Neural cell (in vitro differentiated cells): ENCODE results near the gene DISP1. TPM values are rescaled to one million over a fixed set of nuclear protein-coding genes. Genes with fewer than 3 reads are reported as not detected.

Source experiments
- H2AFZ ChIP-seq: fragments of 200-600, 300-800 bp; sonication (generic), shearing (Covaris generic); 2 replicates; pipeline ENCODE4 v1.6.0; 2014; ENCODE audit warnings: low read depth, mild to moderate bottlenecking, antibody characterized with exemption, low read length, moderate library complexity
- H3F3A ChIP-seq: fragments of 200-600 bp; shearing (Covaris generic); 2 replicates; pipeline ENCODE4 v1.6.1; 2016; ENCODE audit warnings: mild to moderate bottlenecking, moderate library complexity, mixed read lengths, antibody characterized with exemption, low read length; ENCODE audit not compliant: insufficient read depth, poor library complexity, severe bottlenecking
- H3K27ac ChIP-seq: fragments of 200-600, 300-800 bp; sonication (generic), shearing (Covaris generic); 2 replicates; pipeline ENCODE4 v1.5.1; 2014; ENCODE audit warnings: mild to moderate bottlenecking, low read length, moderate library complexity
- H3K27me3 ChIP-seq: fragments of 300-800, 200-600 bp; sonication (generic), shearing (Covaris generic); 2 replicates; pipeline ENCODE4 v1.6.0; 2014; ENCODE audit warnings: mild to moderate bottlenecking, low read depth, low read length, moderate library complexity; ENCODE audit not compliant: insufficient read depth
- H3K36me3 ChIP-seq: fragments of 300-800, 200-600 bp; sonication (generic), shearing (Covaris generic); 2 replicates; pipeline ENCODE4 v1.5.1; 2014; ENCODE audit warnings: mild to moderate bottlenecking, antibody characterized with exemption, low read length, moderate library complexity; ENCODE audit not compliant: insufficient read depth
- H3K4me2 ChIP-seq: fragments of 300-800, 200-600 bp; sonication (generic), shearing (Covaris generic); 2 replicates; pipeline ENCODE4 v1.6.0; 2014; ENCODE audit warnings: mild to moderate bottlenecking, low read length
- H3K4me3 ChIP-seq: fragments of 300-800, 200-600 bp; sonication (generic), shearing (Covaris generic); 2 replicates; pipeline ENCODE4 v1.5.1; 2014; ENCODE audit warnings: mild to moderate bottlenecking, low read length, moderate library complexity
- H3K79me2 ChIP-seq: fragments of 200-600 bp; shearing (Covaris generic); replicated peaks from 2 replicates; pipeline ENCODE4 v1.6.0; 2014; ENCODE audit warnings: mild to moderate bottlenecking, low read length, moderate library complexity; ENCODE audit not compliant: insufficient read depth
- H3K9ac ChIP-seq: fragments of 300-800, 200-600 bp; sonication (generic), shearing (Covaris generic); 2 replicates; pipeline ENCODE4 v1.6.1; 2016; ENCODE audit warnings: mild to moderate bottlenecking, low read length, mixed read lengths
- H3K9me2 ChIP-seq: fragments of 200-600 bp; shearing (Covaris generic); 2 replicates; pipeline ENCODE4 v1.6.1; 2016; ENCODE audit warnings: mild to moderate bottlenecking, low read length, mixed read lengths; ENCODE audit not compliant: insufficient read depth
- H3K9me3 ChIP-seq: fragments of 200-600, 300-800 bp; sonication (generic), shearing (Covaris generic); 2 replicates; pipeline ENCODE4 v1.6.1; 2016; ENCODE audit warnings: mild to moderate bottlenecking, mixed run types, low read length, moderate library complexity, mixed read lengths
- H4K20me1 ChIP-seq: fragments of 200-600 bp; shearing (Covaris generic); 2 replicates; pipeline ENCODE4 v1.6.1; 2016; ENCODE audit warnings: mild to moderate bottlenecking, mixed run types; ENCODE audit not compliant: insufficient read depth
- EP300 ChIP-seq: fragments of 450-650 bp; conservative IDR thresholded peaks from 2 replicates; pipeline ENCODE4 v1.6.1; 2014; ENCODE audit warnings: antibody characterized with exemption, mild to moderate bottlenecking, moderate library complexity; ENCODE audit not compliant: poor library complexity, severe bottlenecking
- EZH2 ChIP-seq: fragments of 200-600, 300-800 bp; shearing (Covaris generic), sonication (generic); IDR thresholded peaks from 2 replicates; pipeline ENCODE4 v1.6.1; 2014; ENCODE audit warnings: antibody characterized with exemption, low read length, borderline replicate concordance, mild to moderate bottlenecking; ENCODE audit not compliant: insufficient read depth, poor library complexity, severe bottlenecking
- MXI1 ChIP-seq: fragments of 450-650 bp; conservative IDR thresholded peaks from 2 replicates; pipeline ENCODE4 v1.6.1; 2014; ENCODE audit warnings: antibody characterized with exemption, mild to moderate bottlenecking; ENCODE audit not compliant: poor library complexity, severe bottlenecking
- POLR2AphosphoS5 ChIP-seq: IDR thresholded peaks from 2 replicates; pipeline ENCODE4 v1.6.1; 2012
- RAD21 ChIP-seq: fragments of 450-650 bp; conservative IDR thresholded peaks from 2 replicates; pipeline ENCODE4 v1.6.1; 2014; ENCODE audit warnings: antibody characterized with exemption, mild to moderate bottlenecking, moderate library complexity
- SMC3 ChIP-seq: fragments of 450-650 bp; conservative IDR thresholded peaks from 2 replicates; pipeline ENCODE4 v1.6.1; 2014; ENCODE audit warnings: antibody characterized with exemption, mild to moderate bottlenecking, moderate library complexity; ENCODE audit not compliant: poor library complexity
- TAF1 ChIP-seq: IDR thresholded peaks from 2 replicates; pipeline ENCODE4 v1.6.1; 2012; ENCODE audit warnings: low read depth
- polyA plus RNA-seq: library from polyadenylated mRNA; depleted of rRNA; stranded (reverse); fragments of >200 nt; gene quantifications from 2 replicates; pipeline ENCODE4 v1.2.3, GENCODE V29; 2014
- TF ChIP-seq, protein P1 (sequence below): fragments of 450-650 bp; IDR thresholded peaks from 2 replicates; pipeline ENCODE4 v1.5.1; 2014; ENCODE audit warnings: antibody characterized with exemption, mild to moderate bottlenecking, moderate library complexity; ENCODE audit not compliant: poor library complexity, severe bottlenecking
- TF ChIP-seq, protein P2 (sequence below): IDR thresholded peaks from 2 replicates; pipeline ENCODE4 v1.6.1; 2012; ENCODE audit warnings: borderline replicate concordance

The DISP1 gene
- polyA plus RNA-seq, 1 donor from 2014 or later: 3.9 TPM

DNA sequence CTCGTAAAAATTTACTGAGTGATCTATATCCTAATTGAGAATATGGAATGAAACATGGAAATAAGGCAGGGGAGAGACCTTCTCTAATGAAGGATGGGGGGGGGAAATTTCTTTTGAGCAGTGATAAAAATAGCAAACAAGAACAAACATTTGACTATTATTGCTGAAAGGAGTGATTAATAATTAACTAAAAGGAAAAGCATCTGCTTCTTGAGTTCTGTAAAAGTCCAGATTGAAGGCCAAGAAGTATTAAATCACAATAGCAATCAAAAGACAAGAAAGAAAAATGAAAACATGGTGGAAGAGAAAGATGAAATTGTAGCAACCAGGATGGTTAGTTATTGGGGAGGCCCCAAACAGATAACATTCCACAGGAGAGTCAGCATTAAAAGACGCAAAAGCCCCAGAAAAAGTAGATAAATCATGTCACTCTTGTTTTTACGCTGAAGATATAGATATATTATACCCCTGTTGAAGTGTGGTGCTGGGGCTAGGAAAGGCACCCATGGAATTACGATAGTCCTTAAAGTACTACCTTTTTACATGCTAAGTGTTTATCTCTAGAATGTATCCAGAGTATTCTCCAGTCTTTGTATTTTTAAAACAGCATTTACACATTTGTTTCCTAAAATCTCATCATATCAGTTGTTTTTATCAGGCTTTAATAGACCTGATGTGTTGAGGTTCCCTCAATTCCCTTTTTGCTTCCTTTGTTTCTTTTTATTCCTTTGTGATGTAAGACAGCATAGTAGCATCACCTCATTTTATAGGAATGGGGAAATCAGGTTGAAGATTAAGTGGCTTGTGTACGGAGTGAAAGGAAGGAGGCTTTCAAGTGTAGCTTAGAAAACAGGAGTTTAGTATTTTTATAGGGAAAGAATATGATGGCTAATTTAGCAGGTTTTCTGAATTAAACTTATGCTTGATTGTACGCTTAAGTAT, 28.9 kb downstream of the DISP1 start (continued):
- TF ChIP-seq SMC3: no peak
- TF ChIP-seq POLR2AphosphoS5: no peak

DNA sequence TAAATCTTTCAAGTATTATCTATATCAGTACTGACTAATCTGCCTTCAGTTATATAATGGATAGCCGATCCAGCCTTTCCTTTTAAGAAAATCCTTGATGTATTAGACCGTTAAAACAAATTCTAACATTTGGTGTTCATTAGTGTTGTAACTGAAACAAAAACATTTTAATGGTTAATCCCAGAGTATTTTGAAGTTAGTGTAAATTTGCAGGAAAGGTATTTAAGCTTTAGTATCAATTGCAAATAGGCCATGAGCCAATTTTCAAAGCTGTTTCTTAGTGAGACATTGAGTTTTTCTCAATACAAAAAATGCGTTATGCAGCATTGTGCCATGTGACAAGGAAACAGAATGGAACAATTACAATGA, 29.6 kb downstream of the DISP1 start:
- peaks cover 3% of the 10 kb centered on the region for H3K79me2 ChIP-seq
- no peaks in the 10 kb centered on the region for H3K27me3 ChIP-seq
- no peak overlapping the region for H3K27ac ChIP-seq
- no peak overlapping the region for H3K9ac ChIP-seq
- no peaks in the 10 kb centered on the region for H3K9me2 ChIP-seq
- H2AFZ ChIP-seq: no peak overlapping the region
- H4K20me1 ChIP-seq: no peaks in the 10 kb centered on the region
- no peak overlapping the region for H3K4me2 ChIP-seq
- H3K9me3 ChIP-seq: no peaks in the 10 kb centered on the region
- no peak for TF ChIP-seq MXI1
- no peak for TF ChIP-seq EZH2
- no peak for TF ChIP-seq EP300
- TF ChIP-seq TAF1: no peak
- TF ChIP-seq, protein P1, sequence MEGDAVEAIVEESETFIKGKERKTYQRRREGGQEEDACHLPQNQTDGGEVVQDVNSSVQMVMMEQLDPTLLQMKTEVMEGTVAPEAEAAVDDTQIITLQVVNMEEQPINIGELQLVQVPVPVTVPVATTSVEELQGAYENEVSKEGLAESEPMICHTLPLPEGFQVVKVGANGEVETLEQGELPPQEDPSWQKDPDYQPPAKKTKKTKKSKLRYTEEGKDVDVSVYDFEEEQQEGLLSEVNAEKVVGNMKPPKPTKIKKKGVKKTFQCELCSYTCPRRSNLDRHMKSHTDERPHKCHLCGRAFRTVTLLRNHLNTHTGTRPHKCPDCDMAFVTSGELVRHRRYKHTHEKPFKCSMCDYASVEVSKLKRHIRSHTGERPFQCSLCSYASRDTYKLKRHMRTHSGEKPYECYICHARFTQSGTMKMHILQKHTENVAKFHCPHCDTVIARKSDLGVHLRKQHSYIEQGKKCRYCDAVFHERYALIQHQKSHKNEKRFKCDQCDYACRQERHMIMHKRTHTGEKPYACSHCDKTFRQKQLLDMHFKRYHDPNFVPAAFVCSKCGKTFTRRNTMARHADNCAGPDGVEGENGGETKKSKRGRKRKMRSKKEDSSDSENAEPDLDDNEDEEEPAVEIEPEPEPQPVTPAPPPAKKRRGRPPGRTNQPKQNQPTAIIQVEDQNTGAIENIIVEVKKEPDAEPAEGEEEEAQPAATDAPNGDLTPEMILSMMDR: no peak
- TF ChIP-seq SMC3: no peak
- no peak for TF ChIP-seq POLR2AphosphoS5
- TF ChIP-seq, protein P2, sequence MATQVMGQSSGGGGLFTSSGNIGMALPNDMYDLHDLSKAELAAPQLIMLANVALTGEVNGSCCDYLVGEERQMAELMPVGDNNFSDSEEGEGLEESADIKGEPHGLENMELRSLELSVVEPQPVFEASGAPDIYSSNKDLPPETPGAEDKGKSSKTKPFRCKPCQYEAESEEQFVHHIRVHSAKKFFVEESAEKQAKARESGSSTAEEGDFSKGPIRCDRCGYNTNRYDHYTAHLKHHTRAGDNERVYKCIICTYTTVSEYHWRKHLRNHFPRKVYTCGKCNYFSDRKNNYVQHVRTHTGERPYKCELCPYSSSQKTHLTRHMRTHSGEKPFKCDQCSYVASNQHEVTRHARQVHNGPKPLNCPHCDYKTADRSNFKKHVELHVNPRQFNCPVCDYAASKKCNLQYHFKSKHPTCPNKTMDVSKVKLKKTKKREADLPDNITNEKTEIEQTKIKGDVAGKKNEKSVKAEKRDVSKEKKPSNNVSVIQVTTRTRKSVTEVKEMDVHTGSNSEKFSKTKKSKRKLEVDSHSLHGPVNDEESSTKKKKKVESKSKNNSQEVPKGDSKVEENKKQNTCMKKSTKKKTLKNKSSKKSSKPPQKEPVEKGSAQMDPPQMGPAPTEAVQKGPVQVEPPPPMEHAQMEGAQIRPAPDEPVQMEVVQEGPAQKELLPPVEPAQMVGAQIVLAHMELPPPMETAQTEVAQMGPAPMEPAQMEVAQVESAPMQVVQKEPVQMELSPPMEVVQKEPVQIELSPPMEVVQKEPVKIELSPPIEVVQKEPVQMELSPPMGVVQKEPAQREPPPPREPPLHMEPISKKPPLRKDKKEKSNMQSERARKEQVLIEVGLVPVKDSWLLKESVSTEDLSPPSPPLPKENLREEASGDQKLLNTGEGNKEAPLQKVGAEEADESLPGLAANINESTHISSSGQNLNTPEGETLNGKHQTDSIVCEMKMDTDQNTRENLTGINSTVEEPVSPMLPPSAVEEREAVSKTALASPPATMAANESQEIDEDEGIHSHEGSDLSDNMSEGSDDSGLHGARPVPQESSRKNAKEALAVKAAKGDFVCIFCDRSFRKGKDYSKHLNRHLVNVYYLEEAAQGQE: no peak
- no peak for TF ChIP-seq RAD21
- H3F3A ChIP-seq: no peaks in the 10 kb centered on the region
- H3K4me3 ChIP-seq: no peak overlapping the region
- no peaks in the 10 kb centered on the region for H3K36me3 ChIP-seq

DNA sequence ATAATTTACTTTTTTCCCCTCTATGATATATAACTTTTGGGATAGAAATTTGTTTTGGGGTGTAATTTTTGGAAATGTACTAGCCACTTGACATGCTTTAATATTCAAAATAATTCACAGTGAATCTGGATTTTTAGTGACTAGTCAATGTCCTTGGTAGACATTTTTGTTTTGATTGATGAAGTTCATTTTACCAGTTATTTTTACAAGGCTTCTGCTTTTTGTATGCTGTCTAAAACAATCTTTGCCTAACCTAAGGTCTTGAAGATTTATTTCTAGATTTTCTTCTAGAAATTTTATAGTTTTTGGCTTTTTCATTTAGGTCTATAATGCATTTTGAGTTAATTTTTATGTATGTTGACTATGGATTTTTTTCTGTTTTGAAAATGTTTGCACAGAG, 30.9 kb downstream of the DISP1 start:
- H4K20me1 ChIP-seq: no peaks in the 10 kb centered on the region
- no peak for TF ChIP-seq SMC3
- no peak for TF ChIP-seq POLR2AphosphoS5
- TF ChIP-seq, protein P2: no peak
- no peak for TF ChIP-seq TAF1
- no peak for TF ChIP-seq MXI1
- TF ChIP-seq EP300: no peak
- TF ChIP-seq EZH2: no peak
- TF ChIP-seq, protein P1: no peak
- TF ChIP-seq RAD21: no peak
- H3K36me3 ChIP-seq: no peaks in the 10 kb centered on the region
- no peaks in the 10 kb centered on the region for H3F3A ChIP-seq
- H3K4me3 ChIP-seq: no peak overlapping the region
- H3K4me2 ChIP-seq: no peak overlapping the region
- no peak overlapping the region for H3K9ac ChIP-seq
- no peaks in the 10 kb centered on the region for H3K27me3 ChIP-seq
- no peak overlapping the region for H2AFZ ChIP-seq
- no peaks in the 10 kb centered on the region for H3K9me2 ChIP-seq
- H3K27ac ChIP-seq: no peak overlapping the region
- peaks cover 3% of the 10 kb centered on the region for H3K79me2 ChIP-seq
- H3K9me3 ChIP-seq: no peaks in the 10 kb centered on the region
